ENCODE data around the gene TTC21B.

The TTC21B gene

GRCh38 chr2:165952741-165953211 lies 800 bp downstream of the TTC21B start:
- H3K4me3 ChIP-seq (ENCODE audit: low read depth, low read length) = peak overlapping the region; percentile 70
- TF ChIP-seq CTCF (IDR thresholded peaks at IDR 0.05; ENCODE audit: borderline replicate concordance, insufficient read depth, low read depth, low read length) = no peak

GRCh38 chr2:165952085-165952484 lies 1.5 kb downstream of the TTC21B start:
- TF ChIP-seq CTCF (IDR thresholded peaks at IDR 0.05; ENCODE audit: borderline replicate concordance, insufficient read depth, low read depth, low read length) = no peak
- no peak overlapping the region for H3K4me3 ChIP-seq (ENCODE audit: low read depth, low read length)

- no peak for TF ChIP-seq CTCF (IDR thresholded peaks at IDR 0.05; ENCODE audit: borderline replicate concordance, insufficient read depth, low read depth, low read length)
- no peak overlapping the region for H3K4me3 ChIP-seq (ENCODE audit: low read depth, low read length)
Measured at GRCh38 chr2:165950438-165950837, 3.1 kb downstream of the TTC21B start.

- H3K4me3 ChIP-seq (ENCODE audit: low read depth, low read length) = no peak overlapping the region
- no peak for TF ChIP-seq CTCF (IDR thresholded peaks at IDR 0.05; ENCODE audit: borderline replicate concordance, insufficient read depth, low read depth, low read length)
Measured at GRCh38 chr2:165941827-165942226, 11.7 kb downstream of the TTC21B start.

GRCh38 chr2:165938237-165938636 lies 15.3 kb downstream of the TTC21B start:
- no peak for TF ChIP-seq CTCF (IDR thresholded peaks at IDR 0.05; ENCODE audit: borderline replicate concordance, insufficient read depth, low read depth, low read length)
- H3K4me3 ChIP-seq (ENCODE audit: low read depth, low read length) = no peak overlapping the region

GRCh38 chr2:165933211-165933910 lies 20.2 kb downstream of the TTC21B start:
- no peak for TF ChIP-seq CTCF (IDR thresholded peaks at IDR 0.05; ENCODE audit: borderline replicate concordance, insufficient read depth, low read depth, low read length)
- no peak overlapping the region for H3K4me3 ChIP-seq (ENCODE audit: low read depth, low read length)

- TF ChIP-seq CTCF (IDR thresholded peaks at IDR 0.05; ENCODE audit: borderline replicate concordance, insufficient read depth, low read depth, low read length) = no peak
- no peak overlapping the region for H3K4me3 ChIP-seq (ENCODE audit: low read depth, low read length)
Measured at GRCh38 chr2:165927774-165928173, 25.8 kb downstream of the TTC21B start.
